ENCODE data around the gene EMP3. TPM values are rescaled to one million over a fixed set of nuclear protein-coding genes. Genes with fewer than 3 reads are reported as not detected.

Gene EMP3
- total and polyA plus RNA-seq, 3 donors from 2014 or later = 28.6 to 88.3 (median 31.3) TPM

- no peak overlapping the region for H3K27ac ChIP-seq
- no peak for DNase-seq
- intact Hi-C loops (cut with DNase I; ENCODE audit: low total_unique reads) = no loop called here
- no peak overlapping the region for H3K4me3 ChIP-seq
- H3K9me3 ChIP-seq = no peaks in the 10 kb centered on the region
- no peaks in the 10 kb centered on the region for H3K27me3 ChIP-seq
- WGBS, 2 donors = 88 to 93% methylated on average over 11 to 14 of the region's 14 CpGs
- TF ChIP-seq CTCF (IDR thresholded peaks at IDR 0.05) (no peak), POLR2A (IDR thresholded peaks at IDR 0.05) (no peak)
- no peaks in the 10 kb centered on the region for H3K36me3 ChIP-seq (ENCODE audit: low read depth, missing control alignments)
- no peaks in the 10 kb centered on the region for H3K4me1 ChIP-seq
Observed at GRCh38 chr19:48338253-48338755, 13.0 kb downstream of the EMP3 start.

- 93% methylated on average over 12 to 14 of the region's 14 CpGs for WGBS, 2 donors
- H3K27me3 ChIP-seq = no peaks in the 10 kb centered on the region
- no peaks in the 10 kb centered on the region for H3K4me1 ChIP-seq
- no peak overlapping the region for H3K4me3 ChIP-seq
- H3K27ac ChIP-seq = no peak overlapping the region
- no peak for TF ChIP-seq POLR2A (IDR thresholded peaks at IDR 0.05)
- TF ChIP-seq CTCF (IDR thresholded peaks at IDR 0.05) = no peak
- no peak for DNase-seq
- no peaks in the 10 kb centered on the region for H3K9me3 ChIP-seq
- intact Hi-C loops (cut with DNase I; ENCODE audit: low total_unique reads) = no loop called here
- H3K36me3 ChIP-seq (ENCODE audit: low read depth, missing control alignments) = no peaks in the 10 kb centered on the region
Observed at GRCh38 chr19:48338802-48339503, 13.6 kb downstream of the EMP3 start.

GRCh38 chr19:48340995-48341394, 15.6 kb downstream of the EMP3 start:
- intact Hi-C loops (cut with DNase I; ENCODE audit: low total_unique reads) = no loop called here
- H3K4me3 ChIP-seq = no peak overlapping the region
- H3K36me3 ChIP-seq (ENCODE audit: low read depth, missing control alignments) = no peaks in the 10 kb centered on the region
- no peak overlapping the region for H3K27ac ChIP-seq
- H3K9me3 ChIP-seq = no peaks in the 10 kb centered on the region
- no peaks in the 10 kb centered on the region for H3K27me3 ChIP-seq
- H3K4me1 ChIP-seq = no peaks in the 10 kb centered on the region
- no peak for TF ChIP-seq CTCF (IDR thresholded peaks at IDR 0.05)
- no peak for TF ChIP-seq POLR2A (IDR thresholded peaks at IDR 0.05)
- DNase-seq = no peak
- WGBS, 2 donors = 88 to 94% methylated on average over 11 of the region's 11 CpGs

GRCh38 chr19:48341515-48342413, 16.4 kb downstream of the EMP3 start:
- H3K27ac ChIP-seq = no peak overlapping the region
- H3K9me3 ChIP-seq = no peaks in the 10 kb centered on the region
- intact Hi-C loops (cut with DNase I; ENCODE audit: low total_unique reads) = no loop called here
- peaks cover 5% of the 10 kb centered on the region for H3K4me1 ChIP-seq
- no peak overlapping the region for H3K4me3 ChIP-seq
- DNase-seq = no peak
- H3K36me3 ChIP-seq (ENCODE audit: low read depth, missing control alignments) = no peaks in the 10 kb centered on the region
- TF ChIP-seq POLR2A (IDR thresholded peaks at IDR 0.05) (no peak), CTCF (IDR thresholded peaks at IDR 0.05) (no peak)
- H3K27me3 ChIP-seq = no peaks in the 10 kb centered on the region
- WGBS, 2 donors = 88 to 93% methylated on average over 10 of the region's 10 CpGs

Measured in testis (tissue), 3 donors.